Stomach (tissue), 4 donors: Measurements from ENCODE around the gene BMP2.

ENCODE experiments used
- POLR2AphosphoS5 ChIP-seq, 3 donors: sonication (generic); formaldehyde crosslinking; IDR thresholded peaks; one replicate each; pipeline ENCODE4 v1.6.1; 2016; ENCODE audit warnings: antibody characterized with exemption in 3 of 3
- TF ChIP-seq, protein P1 (sequence below), 7 experiments: fragments of 450-650 bp in 4 of 7; fragments of 200-600 bp in 3 of 7; sonication (generic) in 3 of 7; IDR thresholded peaks; one replicate each; pipeline ENCODE4 v1.5.1; 2016 to 2019; ENCODE audit warnings: antibody characterized with exemption in 7 of 7, control low read depth in 2 of 7, mild to moderate bottlenecking in 1 of 7

DNA sequence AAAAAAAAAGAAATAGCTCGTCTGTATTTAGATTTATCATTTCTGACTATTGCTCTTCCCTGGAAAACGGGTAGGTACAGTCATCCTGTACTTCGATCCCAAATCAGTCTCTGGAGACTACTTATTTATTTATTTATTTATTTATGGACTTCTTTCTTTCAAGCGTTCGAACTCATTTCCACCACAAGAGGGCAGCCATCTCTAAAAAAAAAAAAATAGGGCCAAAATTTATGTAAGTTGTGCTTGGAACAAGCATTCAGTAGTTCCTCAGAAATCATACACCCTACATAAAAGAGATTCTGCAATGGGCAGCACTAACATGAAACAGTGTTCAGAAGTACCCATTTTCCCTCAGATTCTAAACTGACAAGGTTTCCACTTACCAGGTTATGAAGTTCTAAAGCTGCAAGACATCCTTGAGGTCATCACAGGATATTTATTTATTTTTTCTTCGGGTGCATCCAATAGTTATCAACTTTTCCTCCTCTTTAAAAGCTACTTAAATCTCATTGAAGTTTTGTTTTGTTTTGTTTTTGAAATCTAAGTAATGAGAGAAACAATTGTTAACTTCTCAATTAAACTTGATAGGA lies 1.9 kb upstream of the BMP2 start:
- no peak for TF ChIP-seq POLR2AphosphoS5 (IDR thresholded peaks at IDR 0.05)
- TF ChIP-seq, protein P1, sequence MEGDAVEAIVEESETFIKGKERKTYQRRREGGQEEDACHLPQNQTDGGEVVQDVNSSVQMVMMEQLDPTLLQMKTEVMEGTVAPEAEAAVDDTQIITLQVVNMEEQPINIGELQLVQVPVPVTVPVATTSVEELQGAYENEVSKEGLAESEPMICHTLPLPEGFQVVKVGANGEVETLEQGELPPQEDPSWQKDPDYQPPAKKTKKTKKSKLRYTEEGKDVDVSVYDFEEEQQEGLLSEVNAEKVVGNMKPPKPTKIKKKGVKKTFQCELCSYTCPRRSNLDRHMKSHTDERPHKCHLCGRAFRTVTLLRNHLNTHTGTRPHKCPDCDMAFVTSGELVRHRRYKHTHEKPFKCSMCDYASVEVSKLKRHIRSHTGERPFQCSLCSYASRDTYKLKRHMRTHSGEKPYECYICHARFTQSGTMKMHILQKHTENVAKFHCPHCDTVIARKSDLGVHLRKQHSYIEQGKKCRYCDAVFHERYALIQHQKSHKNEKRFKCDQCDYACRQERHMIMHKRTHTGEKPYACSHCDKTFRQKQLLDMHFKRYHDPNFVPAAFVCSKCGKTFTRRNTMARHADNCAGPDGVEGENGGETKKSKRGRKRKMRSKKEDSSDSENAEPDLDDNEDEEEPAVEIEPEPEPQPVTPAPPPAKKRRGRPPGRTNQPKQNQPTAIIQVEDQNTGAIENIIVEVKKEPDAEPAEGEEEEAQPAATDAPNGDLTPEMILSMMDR (IDR thresholded peaks at IDR 0.05): peak in 5 of 7 experiments; percentile 25 to 69 (median 37)
